ENCODE data around the gene NRCAM.

DNA sequence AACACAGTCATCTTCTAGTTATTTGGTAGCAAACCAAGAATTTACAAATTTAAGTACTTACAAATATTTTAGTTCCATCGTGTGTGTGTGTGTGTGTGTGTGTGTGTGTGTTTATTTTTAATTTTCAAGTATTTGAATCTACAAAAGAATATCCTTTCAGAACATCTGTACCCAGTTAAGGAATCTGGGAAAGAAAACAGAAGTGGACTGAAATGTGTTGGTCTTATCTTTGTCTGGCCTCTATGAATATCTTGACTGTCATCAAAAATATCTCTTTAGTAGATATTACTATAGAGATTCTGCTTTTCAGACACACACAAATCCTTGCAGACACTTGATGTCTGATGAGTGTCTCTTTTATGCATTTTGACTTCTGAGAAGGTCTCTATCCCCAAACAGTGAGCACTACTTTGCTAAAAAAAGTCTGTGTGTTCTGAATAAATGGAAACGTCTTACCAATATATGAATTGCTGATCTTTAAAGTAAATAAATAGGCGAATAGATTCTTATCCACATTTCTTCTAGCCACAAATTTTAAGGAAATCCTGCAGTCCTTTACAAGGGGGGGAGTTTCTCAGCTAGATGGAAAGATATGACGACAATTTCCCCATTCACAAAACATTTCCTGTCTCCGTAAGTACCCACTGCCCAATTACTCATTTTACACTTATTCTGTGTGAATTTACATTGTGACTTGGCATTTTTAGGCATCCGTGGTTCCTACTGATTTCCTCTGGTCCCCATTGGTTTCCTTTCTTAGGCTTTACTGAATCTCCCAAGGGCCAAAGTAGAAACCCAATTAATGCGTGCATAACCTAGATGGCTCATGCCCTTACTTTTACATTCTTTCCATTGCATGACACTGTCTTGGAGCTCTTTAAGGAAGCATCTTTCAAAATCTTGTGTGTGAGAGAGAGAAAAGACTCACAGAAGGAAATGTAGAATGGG, 36.0 kb downstream of the NRCAM start:
- TF ChIP-seq EZH2 (IDR thresholded peaks at IDR 0.05; ENCODE audit: insufficient read depth, low read length): no peak
- TF ChIP-seq, protein P1, sequence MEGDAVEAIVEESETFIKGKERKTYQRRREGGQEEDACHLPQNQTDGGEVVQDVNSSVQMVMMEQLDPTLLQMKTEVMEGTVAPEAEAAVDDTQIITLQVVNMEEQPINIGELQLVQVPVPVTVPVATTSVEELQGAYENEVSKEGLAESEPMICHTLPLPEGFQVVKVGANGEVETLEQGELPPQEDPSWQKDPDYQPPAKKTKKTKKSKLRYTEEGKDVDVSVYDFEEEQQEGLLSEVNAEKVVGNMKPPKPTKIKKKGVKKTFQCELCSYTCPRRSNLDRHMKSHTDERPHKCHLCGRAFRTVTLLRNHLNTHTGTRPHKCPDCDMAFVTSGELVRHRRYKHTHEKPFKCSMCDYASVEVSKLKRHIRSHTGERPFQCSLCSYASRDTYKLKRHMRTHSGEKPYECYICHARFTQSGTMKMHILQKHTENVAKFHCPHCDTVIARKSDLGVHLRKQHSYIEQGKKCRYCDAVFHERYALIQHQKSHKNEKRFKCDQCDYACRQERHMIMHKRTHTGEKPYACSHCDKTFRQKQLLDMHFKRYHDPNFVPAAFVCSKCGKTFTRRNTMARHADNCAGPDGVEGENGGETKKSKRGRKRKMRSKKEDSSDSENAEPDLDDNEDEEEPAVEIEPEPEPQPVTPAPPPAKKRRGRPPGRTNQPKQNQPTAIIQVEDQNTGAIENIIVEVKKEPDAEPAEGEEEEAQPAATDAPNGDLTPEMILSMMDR (IDR thresholded peaks at IDR 0.05; ENCODE audit: insufficient read depth, low read depth, low read length): no peak
